Uterus (tissue), 4 donors: ENCODE measurements around the gene ZNF273. TPM values are rescaled to one million over a fixed set of nuclear protein-coding genes. Genes with fewer than 3 reads are reported as not detected.

Experiments used
- DNase-seq, 2 donors: peaks; one replicate each; pipeline ENCODE4 v3.0.0-alpha.2; 2019 to 2020
- H3K27ac ChIP-seq, 2 donors: fragments of 200-600 bp; sonication (generic); 1 replicate in 1 of 2; 2 replicates in 1 of 2; pipeline ENCODE4 v1.5.1; 2016 to 2018
- H3K27me3 ChIP-seq, 2 donors: fragments of 200-600 bp; sonication (generic); one replicate each; pipeline ENCODE4 v1.5.1; 2018 to 2019; ENCODE audit warnings: control low read depth in 1 of 2
- H3K36me3 ChIP-seq, 2 donors: fragments of 200-600 bp; sonication (generic); one replicate each; pipeline ENCODE4 v1.5.1; 2019; ENCODE audit warnings: control low read depth in 1 of 2
- H3K4me1 ChIP-seq, 2 donors: fragments of 200-600 bp; sonication (generic); one replicate each; pipeline ENCODE4 v1.5.1; 2018 to 2019; ENCODE audit warnings: control low read depth in 1 of 2
- H3K4me3 ChIP-seq, 2 donors: fragments of 200-600 bp; sonication (generic); 1 replicate in 1 of 2; 2 replicates in 1 of 2; pipeline ENCODE4 v1.5.1; 2018 to 2019; ENCODE audit warnings: mild to moderate bottlenecking in 1 of 2
- H3K9me3 ChIP-seq, 2 donors: fragments of 200-600 bp; sonication (generic); one replicate each; pipeline ENCODE4 v1.5.1; 2019; ENCODE audit warnings: control low read depth in 1 of 2
- POLR2A ChIP-seq, 2 donors: fragments of 450-650 bp; IDR thresholded peaks; one replicate each; pipeline ENCODE4 v1.6.1; 2016; ENCODE audit warnings: antibody characterized with exemption in 2 of 2, mild to moderate bottlenecking in 1 of 2, moderate library complexity in 1 of 2
- intact Hi-C: fragments of 100-400 bp; cut with DNase I; formaldehyde crosslinking; loops from one replicate; pipeline ENCODE4 v1.15.1; 2023; ENCODE audit warnings: low total_unique reads
- total RNA-seq, 4 donors: library from RNA; depleted of rRNA in 3 of 4; stranded (reverse); fragments of >200 nt in 3 of 4; gene quantifications; one replicate each; pipeline versions ENCODE4 v1.1.0 to v1.2.4, GENCODE V29; 2014 to 2023
- TF ChIP-seq, protein P1 (sequence below), 4 experiments: fragments of 200-600 bp in 2 of 4; fragments of 450-650 bp in 2 of 4; sonication (generic) in 2 of 4; IDR thresholded peaks; one replicate each; pipeline ENCODE4 v1.5.1; 2016 to 2019; ENCODE audit warnings: antibody characterized with exemption in 4 of 4, mild to moderate bottlenecking in 2 of 4, moderate library complexity in 1 of 4
- donor health status: DM: yes; HTN: yes; CAD: no.

The ZNF273 gene
- total RNA-seq, 4 donors from 2014 or later = 1.5 to 21.8 (median 8.0) TPM

DNA sequence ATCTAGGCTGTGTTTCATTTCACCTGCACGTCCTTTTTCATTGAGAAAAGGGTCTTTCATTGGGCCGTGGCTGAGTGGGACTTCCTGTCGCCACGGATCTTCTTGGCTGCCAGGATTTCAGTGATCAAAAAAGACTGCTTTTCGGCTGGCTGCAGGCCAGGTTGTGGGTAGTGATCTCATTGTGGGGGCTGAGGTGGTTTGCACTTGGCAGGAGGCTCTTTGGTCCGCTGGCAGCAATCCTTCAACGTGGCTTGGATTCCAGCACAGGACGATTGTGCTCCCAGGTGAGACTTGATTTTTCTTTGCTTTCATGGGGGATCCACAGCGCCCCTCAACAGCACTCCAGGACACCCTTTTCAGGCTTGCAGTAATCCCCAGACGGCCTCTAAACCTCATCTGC lies 29.0 kb upstream of the ZNF273 start:
- intact Hi-C loops = no loop called here
- Histone ChIP-seq H3K36me3 (no peaks in the 10 kb centered on the region), H3K4me1 (no peaks in the 10 kb centered on the region), H3K9me3 (no peaks in the 10 kb centered on the region), H3K4me3 (no peak overlapping the region), H3K27me3 (peaks cover 0 to 3% of the 10 kb centered on the region in 2 donors), H3K27ac (no peak overlapping the region)
- TF ChIP-seq POLR2A (IDR thresholded peaks at IDR 0.05) = no peak
- TF ChIP-seq, protein P1, sequence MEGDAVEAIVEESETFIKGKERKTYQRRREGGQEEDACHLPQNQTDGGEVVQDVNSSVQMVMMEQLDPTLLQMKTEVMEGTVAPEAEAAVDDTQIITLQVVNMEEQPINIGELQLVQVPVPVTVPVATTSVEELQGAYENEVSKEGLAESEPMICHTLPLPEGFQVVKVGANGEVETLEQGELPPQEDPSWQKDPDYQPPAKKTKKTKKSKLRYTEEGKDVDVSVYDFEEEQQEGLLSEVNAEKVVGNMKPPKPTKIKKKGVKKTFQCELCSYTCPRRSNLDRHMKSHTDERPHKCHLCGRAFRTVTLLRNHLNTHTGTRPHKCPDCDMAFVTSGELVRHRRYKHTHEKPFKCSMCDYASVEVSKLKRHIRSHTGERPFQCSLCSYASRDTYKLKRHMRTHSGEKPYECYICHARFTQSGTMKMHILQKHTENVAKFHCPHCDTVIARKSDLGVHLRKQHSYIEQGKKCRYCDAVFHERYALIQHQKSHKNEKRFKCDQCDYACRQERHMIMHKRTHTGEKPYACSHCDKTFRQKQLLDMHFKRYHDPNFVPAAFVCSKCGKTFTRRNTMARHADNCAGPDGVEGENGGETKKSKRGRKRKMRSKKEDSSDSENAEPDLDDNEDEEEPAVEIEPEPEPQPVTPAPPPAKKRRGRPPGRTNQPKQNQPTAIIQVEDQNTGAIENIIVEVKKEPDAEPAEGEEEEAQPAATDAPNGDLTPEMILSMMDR (IDR thresholded peaks at IDR 0.05) = no peak
- DNase-seq = no peak

DNA sequence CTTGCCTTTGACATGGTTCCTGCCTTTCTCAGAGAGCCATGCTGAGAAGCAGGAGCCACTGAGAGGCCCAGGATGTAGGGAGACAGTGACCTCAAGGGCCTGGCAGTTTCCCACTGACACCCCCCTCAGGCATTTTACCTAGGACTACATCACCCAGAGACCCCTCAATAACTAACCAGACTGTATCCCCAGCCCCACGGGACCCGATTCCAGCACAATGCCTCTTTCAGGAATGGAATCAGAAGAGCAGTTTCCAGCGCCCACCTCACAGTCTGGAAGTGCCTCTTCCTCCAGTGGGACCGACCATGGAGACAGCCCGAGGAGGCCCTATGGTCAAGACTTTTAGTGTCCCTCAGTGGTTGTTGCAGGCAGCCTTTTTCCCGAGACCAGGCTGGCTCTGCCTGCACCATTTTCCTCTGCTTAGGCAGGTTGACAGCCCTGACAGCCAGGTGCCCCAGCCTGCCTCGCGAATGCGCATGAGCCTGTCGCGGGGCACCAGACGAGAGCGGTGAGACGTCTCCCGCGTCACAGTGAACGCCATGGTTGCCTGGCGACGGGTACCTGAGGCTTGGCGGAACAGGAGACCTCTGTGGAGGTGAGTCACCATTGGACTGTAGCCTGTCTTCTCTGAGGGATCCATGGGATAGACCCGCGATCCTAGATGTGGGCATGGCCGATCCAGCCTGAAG lies 28.4 kb upstream of the ZNF273 start:
- no peak overlapping the region for H3K27ac ChIP-seq
- peaks cover 0 to 3% of the 10 kb centered on the region in 2 donors for H3K27me3 ChIP-seq
- TF ChIP-seq POLR2A (IDR thresholded peaks at IDR 0.05) = no peak
- TF ChIP-seq, protein P1 (IDR thresholded peaks at IDR 0.05) = no peak
- intact Hi-C loops = no loop called here
- no peak overlapping the region for H3K4me3 ChIP-seq
- no peak for DNase-seq
- no peaks in the 10 kb centered on the region for H3K9me3 ChIP-seq
- no peaks in the 10 kb centered on the region for H3K36me3 ChIP-seq
- H3K4me1 ChIP-seq = no peaks in the 10 kb centered on the region

DNA sequence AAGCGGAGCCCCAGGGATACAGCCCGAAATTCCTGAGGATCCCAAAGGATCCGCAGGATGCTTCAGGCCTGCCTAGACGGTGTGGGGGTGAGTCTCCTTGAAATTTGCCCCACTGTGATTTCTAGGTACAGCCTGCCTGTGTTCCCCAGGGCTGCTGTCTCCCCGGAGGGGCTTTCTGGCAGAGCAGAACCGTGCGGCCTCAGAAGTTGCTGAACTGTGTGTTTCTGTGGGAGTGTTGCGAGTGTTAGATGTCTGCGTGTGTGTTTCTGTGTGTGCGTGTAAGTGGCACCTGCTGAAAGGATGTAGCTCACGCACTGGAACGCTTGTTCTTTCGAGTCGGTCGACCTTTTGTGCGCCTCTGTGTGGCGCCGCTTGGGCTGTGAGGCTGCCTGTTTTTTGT lies 27.8 kb upstream of the ZNF273 start:
- intact Hi-C loops = no loop called here

DNA sequence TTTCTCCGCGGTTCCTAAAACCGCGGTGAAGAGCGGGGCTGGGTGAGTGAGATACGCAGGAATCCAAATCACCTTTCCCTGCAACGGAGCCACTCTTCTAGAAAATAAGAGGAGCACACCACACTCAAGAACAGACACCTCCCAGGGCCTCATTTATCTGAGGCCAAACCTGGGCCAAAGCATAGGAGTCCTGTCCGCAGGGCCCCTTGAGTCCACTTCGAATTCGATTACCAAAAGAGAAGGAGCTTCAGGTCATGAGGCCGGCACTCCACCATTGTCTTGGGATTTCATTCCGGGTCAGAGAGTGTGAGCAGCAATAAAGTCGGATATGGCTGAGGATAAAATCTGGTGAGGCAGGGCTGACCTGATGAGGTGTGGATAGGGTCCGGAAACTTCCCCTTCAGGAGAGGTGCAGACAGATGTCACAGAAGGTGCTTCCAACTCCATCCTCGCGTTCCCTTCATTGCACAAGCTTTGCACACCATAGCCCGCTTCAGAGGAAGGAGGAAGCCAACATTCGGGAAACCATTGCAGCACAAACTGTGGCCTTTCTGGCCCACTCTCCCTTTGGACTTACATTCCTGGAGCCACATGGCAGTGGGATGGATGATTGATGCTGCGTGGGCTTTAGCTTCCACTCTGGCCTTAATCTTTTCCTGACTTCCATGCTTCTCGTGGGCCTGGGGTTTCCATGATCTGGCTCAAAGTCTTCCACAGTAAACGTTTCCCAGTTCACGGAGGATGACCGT lies 27.2 kb upstream of the ZNF273 start:
- Histone ChIP-seq H3K36me3 (no peaks in the 10 kb centered on the region), H3K27ac (no peak overlapping the region), H3K4me1 (no peaks in the 10 kb centered on the region), H3K27me3 (peaks cover 0 to 3% of the 10 kb centered on the region in 2 donors), H3K9me3 (no peaks in the 10 kb centered on the region), H3K4me3 (no peak overlapping the region)
- no peak for DNase-seq
- intact Hi-C loops = no loop called here
- no peak for TF ChIP-seq POLR2A (IDR thresholded peaks at IDR 0.05)
- TF ChIP-seq, protein P1 (IDR thresholded peaks at IDR 0.05) = no peak

More for the DNA sequence above, 27.8 kb upstream of the ZNF273 start:
- no peaks in the 10 kb centered on the region for H3K9me3 ChIP-seq
- H3K4me3 ChIP-seq = no peak overlapping the region
- H3K27me3 ChIP-seq = peaks cover 0 to 3% of the 10 kb centered on the region in 2 donors
- no peak for DNase-seq
- no peak overlapping the region for H3K27ac ChIP-seq
- TF ChIP-seq, protein P1 (IDR thresholded peaks at IDR 0.05) = no peak
- no peak for TF ChIP-seq POLR2A (IDR thresholded peaks at IDR 0.05)
- H3K4me1 ChIP-seq = no peaks in the 10 kb centered on the region
- H3K36me3 ChIP-seq = no peaks in the 10 kb centered on the region
